Stomach (tissue), 9 donors: ENCODE data around the gene PTH2R. TPM values are rescaled to one million over a fixed set of nuclear protein-coding genes. Genes with fewer than 3 reads are reported as not detected.

Experiments used
- DNase-seq, 2 donors: peaks; one replicate each; pipeline versions ENCODE4 v3.0.0 to v3.0.0-alpha.2; 2013 to 2019
- H3K27ac ChIP-seq, 5 donors: fragments of 200-600 bp in 4 of 5; sonication (generic) in 4 of 5; one replicate each; pipeline ENCODE4 v1.5.1; 2013 to 2019; ENCODE audit warnings: mild to moderate bottlenecking in 1 of 5, moderate library complexity in 1 of 5
- H3K27me3 ChIP-seq, 3 donors: fragments of 200-600 bp; sonication (generic); one replicate each; pipeline ENCODE4 v1.5.1; 2017 to 2019; ENCODE audit warnings: mixed run types in 1 of 3
- H3K36me3 ChIP-seq, 4 donors: fragments of 200-600 bp; sonication (generic); 1 replicate in 3 of 4; 2 replicates in 1 of 4; pipeline ENCODE4 v1.5.1; 2016 to 2019
- H3K4me1 ChIP-seq, 4 donors: fragments of 200-600 bp; sonication (generic); one replicate each; pipeline ENCODE4 v1.5.1; 2016 to 2019
- H3K4me3 ChIP-seq, 4 donors: fragments of 200-600 bp; sonication (generic) in 3 of 4; one replicate each; pipeline ENCODE4 v1.5.1; 2016 to 2019; ENCODE audit warnings: mild to moderate bottlenecking in 1 of 4
- H3K9me3 ChIP-seq, 4 donors: fragments of 200-600 bp; sonication (generic); one replicate each; pipeline ENCODE4 v1.5.1; 2016 to 2019
- CTCF ChIP-seq, 7 experiments: fragments of 450-650 bp in 4 of 7; fragments of 200-600 bp in 3 of 7; sonication (generic) in 3 of 7; IDR thresholded peaks; one replicate each; pipeline ENCODE4 v1.5.1; 2016 to 2019; ENCODE audit warnings: antibody characterized with exemption in 7 of 7, control low read depth in 2 of 7, mild to moderate bottlenecking in 1 of 7
- EP300 ChIP-seq: sonication (generic); formaldehyde crosslinking; IDR thresholded peaks from one replicate; pipeline ENCODE4 v1.6.1; 2017; ENCODE audit warnings: antibody characterized with exemption
- POLR2A ChIP-seq, 4 donors: fragments of 450-650 bp; IDR thresholded peaks; one replicate each; pipeline ENCODE4 v1.6.1; 2016; ENCODE audit warnings: antibody characterized with exemption in 4 of 4, control low read depth in 2 of 4, mild to moderate bottlenecking in 1 of 4, moderate library complexity in 1 of 4
- POLR2AphosphoS5 ChIP-seq, 3 donors: sonication (generic); formaldehyde crosslinking; IDR thresholded peaks; one replicate each; pipeline ENCODE4 v1.6.1; 2016; ENCODE audit warnings: antibody characterized with exemption in 3 of 3
- WGBS, 5 donors: extraction: QIAGEN DNeasy Blood & Tissue Kit in 3 of 5; methylation state at CpG; one replicate each; pipeline versions ENCODE4 v1.1.5 to v1.1.7; 2013 to 2018; 5-methylcytosine and 5-hydroxymethylcytosine counted together
- intact Hi-C: fragments of 100-400 bp; cut with DNase I; formaldehyde crosslinking; loops from one replicate; pipeline ENCODE4 v1.15.1; 2023; ENCODE audit warnings: low total_unique reads
- polyA plus RNA-seq, 3 donors: library from polyadenylated mRNA; stranded (reverse); fragments of 200-250 nt; gene quantifications; one replicate each; pipeline ENCODE4 v1.2.3, GENCODE V29; 2013
- total RNA-seq, 5 donors: library from RNA; depleted of rRNA; stranded (reverse); fragments of >200 nt; gene quantifications; one replicate each; pipeline versions ENCODE4 v1.1.0 to v1.2.3, GENCODE V29; 2014 to 2016
- donor health status: healthy with polysubstance abuse.
- donor health status: Bipolar disorder and iron deficiency.
- donor health status: healthy.

The PTH2R gene
- total and polyA plus RNA-seq, 8 donors, result 0.05 to 0.55 TPM; not detected in 6

DNA sequence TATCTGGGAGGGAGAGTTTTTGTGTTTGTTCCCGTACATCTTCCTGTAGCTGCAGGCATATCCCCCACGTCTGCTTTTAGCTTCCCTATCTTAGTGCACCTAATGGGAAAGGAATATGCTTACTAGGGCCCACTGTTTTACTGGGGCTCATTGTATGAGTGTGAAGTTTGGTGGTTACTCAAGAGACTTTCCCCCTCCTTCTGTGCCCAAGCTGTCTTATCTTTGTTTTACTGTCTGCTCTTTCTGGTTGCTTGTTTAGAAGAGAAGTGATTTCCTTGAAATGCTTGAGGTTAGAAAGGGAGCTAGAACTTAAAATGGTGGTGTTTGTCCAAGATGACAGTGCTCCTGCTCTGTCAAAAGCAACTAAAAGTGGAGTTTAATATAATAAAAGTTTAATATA, 7.3 kb downstream of the PTH2R start:
- H3K4me3 ChIP-seq, result no peak overlapping the region
- no peak overlapping the region for H3K27ac ChIP-seq
- H3K9me3 ChIP-seq, result no peaks in the 10 kb centered on the region
- 56 to 76% (median 67%) methylated on average over 2 of the region's 2 CpGs for WGBS, 5 donors
- TF ChIP-seq POLR2A (IDR thresholded peaks at IDR 0.05) (no peak), EP300 (no peak), POLR2AphosphoS5 (IDR thresholded peaks at IDR 0.05) (no peak), CTCF (IDR thresholded peaks at IDR 0.05) (no peak)
- H3K36me3 ChIP-seq, result no peaks in the 10 kb centered on the region
- no peak for DNase-seq
- H3K27me3 ChIP-seq, result peaks cover 0 to 13% (median 0%) of the 10 kb centered on the region in 3 donors
- intact Hi-C loops, result no loop called here
- no peaks in the 10 kb centered on the region for H3K4me1 ChIP-seq

- intact Hi-C loops, result no loop called here
- TF ChIP-seq EP300, result no peak
- no peak for TF ChIP-seq CTCF (IDR thresholded peaks at IDR 0.05)
- no peak for TF ChIP-seq POLR2AphosphoS5 (IDR thresholded peaks at IDR 0.05)
- no peak for TF ChIP-seq POLR2A (IDR thresholded peaks at IDR 0.05)
- no peak overlapping the region for H3K27ac ChIP-seq
- H3K4me3 ChIP-seq, result no peak overlapping the region
- H3K27me3 ChIP-seq, result no peaks in the 10 kb centered on the region
- WGBS, 5 donors, result 72 to 84% (median 77%) methylated on average over 4 of the region's 4 CpGs
- DNase-seq, result no peak
- H3K4me1 ChIP-seq, result no peaks in the 10 kb centered on the region
- no peaks in the 10 kb centered on the region for H3K9me3 ChIP-seq
- no peaks in the 10 kb centered on the region for H3K36me3 ChIP-seq
Measured at GRCh38 chr2:208415255-208415654, 8.7 kb downstream of the PTH2R start.

- 47 to 65% (median 59%) methylated on average over 2 of the region's 2 CpGs for WGBS, 5 donors
- no peak overlapping the region for H3K27ac ChIP-seq
- no peak for TF ChIP-seq POLR2AphosphoS5 (IDR thresholded peaks at IDR 0.05)
- no peak overlapping the region for H3K4me3 ChIP-seq
- DNase-seq, result no peak
- intact Hi-C loops, result no loop called here
- no peaks in the 10 kb centered on the region for H3K36me3 ChIP-seq
- no peaks in the 10 kb centered on the region for H3K4me1 ChIP-seq
- H3K27me3 ChIP-seq, result no peaks in the 10 kb centered on the region
- no peaks in the 10 kb centered on the region for H3K9me3 ChIP-seq
Measured at GRCh38 chr2:208415897-208416296, 9.3 kb downstream of the PTH2R start.

- 79 to 86% (median 84%) methylated on average over 5 of the region's 5 CpGs for WGBS, 5 donors
- Histone ChIP-seq H3K27me3 (no peaks in the 10 kb centered on the region), H3K36me3 (no peaks in the 10 kb centered on the region), H3K4me3 (no peak overlapping the region), H3K9me3 (peaks cover 0 to 4% (median 1%) of the 10 kb centered on the region in 4 donors), H3K4me1 (no peaks in the 10 kb centered on the region), H3K27ac (no peak overlapping the region)
- intact Hi-C loops, result no loop called here
- TF ChIP-seq POLR2A (IDR thresholded peaks at IDR 0.05) (no peak), POLR2AphosphoS5 (IDR thresholded peaks at IDR 0.05) (no peak), CTCF (IDR thresholded peaks at IDR 0.05) (no peak), EP300 (no peak)
- no peak for DNase-seq
Measured at GRCh38 chr2:208426412-208427045, 19.9 kb downstream of the PTH2R start.

DNA sequence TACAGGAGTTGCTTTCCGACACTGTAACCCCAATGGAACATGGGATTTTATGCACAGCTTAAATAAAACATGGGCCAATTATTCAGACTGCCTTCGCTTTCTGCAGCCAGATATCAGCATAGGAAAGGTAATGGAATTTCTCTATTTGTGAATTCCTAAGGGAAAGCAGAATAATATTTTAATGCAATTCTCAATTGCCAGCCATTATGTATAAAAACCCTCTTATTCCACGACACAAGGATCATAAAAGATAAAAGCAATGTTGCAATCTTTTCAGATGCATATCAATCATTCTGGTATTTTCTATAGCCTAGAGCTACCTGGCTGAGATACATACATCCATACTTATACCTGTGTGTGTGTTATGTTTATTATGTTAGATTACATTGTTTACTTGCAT, 31.2 kb downstream of the PTH2R start:
- Histone ChIP-seq H3K27ac (no peak overlapping the region), H3K27me3 (no peaks in the 10 kb centered on the region), H3K9me3 (no peaks in the 10 kb centered on the region), H3K36me3 (no peaks in the 10 kb centered on the region), H3K4me1 (no peaks in the 10 kb centered on the region), H3K4me3 (no peak overlapping the region)
- no peak for DNase-seq
- TF ChIP-seq CTCF (IDR thresholded peaks at IDR 0.05) (no peak), POLR2AphosphoS5 (IDR thresholded peaks at IDR 0.05) (no peak), POLR2A (IDR thresholded peaks at IDR 0.05) (no peak), EP300 (no peak)
- 69 to 78% (median 76%) methylated on average over 3 of the region's 3 CpGs for WGBS, 5 donors
- intact Hi-C loops, result no loop called here
